Measurements from ENCODE around the gene PRPSAP1.

Gene PRPSAP1

DNA sequence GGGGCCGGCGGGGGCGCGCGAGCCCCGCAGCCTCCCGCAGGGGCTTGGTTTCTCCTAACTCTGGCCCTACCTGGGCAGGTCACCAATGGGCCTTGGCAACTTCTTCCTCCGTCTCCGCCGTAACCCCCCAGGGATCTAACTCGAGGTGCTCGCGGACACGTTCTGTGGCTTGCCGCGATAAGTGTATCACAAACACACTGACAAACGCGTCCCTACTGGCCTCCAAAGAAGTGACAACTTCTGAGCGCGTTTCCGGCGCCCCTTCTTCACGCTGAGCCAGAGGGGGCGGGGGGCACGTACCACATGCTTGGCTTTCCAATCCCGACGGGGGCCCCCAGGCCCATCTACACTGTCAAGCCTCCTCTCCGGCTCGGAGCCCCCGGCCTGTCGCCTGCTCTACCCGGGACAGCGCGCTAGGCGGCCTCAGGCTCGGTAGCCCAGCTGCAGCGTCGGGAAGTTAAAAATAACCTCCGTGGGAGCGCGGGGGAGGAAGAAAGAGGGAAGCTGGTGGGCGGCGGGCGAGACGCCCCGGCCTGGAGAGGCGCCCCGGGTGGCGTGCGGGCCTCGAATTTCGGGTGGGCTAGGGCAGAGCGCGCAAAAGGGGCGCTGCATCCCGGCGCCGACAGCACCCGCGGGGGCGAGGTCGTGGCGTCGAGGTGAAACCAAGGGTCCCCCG lies 30.0 kb upstream of the PRPSAP1 start:
- DNase-seq (ENCODE audit: low read depth): peak; percentile 22

DNA sequence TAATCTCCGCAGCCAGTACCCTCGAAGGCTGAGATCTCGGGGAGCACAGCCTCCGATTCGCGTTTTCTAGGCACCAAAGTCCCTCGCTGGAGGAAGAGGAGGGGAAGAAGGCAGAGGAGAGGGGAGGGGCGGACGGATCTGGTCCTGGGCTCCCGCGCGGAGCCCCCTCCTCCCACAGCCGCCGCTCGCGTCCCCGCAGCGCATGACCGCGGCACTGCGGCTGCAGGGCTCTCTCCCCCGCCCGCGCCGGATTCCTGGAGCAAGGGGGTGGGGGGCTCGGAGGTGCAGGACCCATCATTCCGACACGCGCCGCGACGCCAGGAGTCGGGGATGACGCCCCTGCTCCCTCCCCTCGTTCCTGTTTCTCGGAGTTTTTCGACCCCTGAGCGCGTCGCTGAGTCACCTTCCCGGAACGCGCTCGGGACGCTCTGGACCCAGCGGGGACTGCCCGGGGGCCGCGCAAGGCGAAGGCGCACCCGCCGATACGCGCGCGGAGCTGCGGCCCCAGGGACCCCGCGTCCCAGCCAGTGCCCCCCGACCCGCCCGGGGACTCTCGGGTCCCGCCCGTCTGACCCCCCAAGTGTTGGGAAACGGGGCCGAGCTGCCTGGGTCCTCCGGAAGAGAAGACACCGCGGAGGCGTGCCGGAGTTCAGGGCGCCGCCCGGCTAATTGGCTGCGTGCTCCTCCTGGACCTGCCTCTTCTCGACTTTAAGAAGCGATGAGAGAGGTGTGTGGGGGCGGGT lies 29.3 kb upstream of the PRPSAP1 start:
- peak; percentile 42 for DNase-seq (ENCODE audit: low read depth)

DNA sequence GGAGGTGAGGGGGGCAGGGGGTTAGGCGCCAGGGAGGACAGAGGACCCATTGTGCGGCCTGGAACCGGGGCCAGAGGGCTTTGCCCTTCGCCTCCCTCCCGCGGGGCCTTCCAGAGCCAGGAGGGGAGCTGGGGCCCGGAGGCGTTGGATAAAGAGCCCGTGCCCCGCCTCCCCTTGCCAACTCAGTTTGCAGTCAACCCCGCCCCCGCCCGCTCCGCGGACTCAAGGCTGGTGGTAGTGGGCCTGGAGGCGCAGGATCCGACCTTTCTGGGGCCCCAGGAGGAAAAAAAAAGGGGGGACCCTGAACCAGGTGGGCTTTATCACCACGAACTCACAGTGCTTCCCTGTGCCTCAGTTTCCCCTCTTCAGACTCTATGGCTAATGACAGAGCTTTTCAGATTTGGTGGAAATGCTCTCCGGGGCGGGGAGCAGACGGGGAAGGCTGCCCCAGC lies 28.7 kb upstream of the PRPSAP1 start:
- no peak for DNase-seq (ENCODE audit: low read depth)

DNA sequence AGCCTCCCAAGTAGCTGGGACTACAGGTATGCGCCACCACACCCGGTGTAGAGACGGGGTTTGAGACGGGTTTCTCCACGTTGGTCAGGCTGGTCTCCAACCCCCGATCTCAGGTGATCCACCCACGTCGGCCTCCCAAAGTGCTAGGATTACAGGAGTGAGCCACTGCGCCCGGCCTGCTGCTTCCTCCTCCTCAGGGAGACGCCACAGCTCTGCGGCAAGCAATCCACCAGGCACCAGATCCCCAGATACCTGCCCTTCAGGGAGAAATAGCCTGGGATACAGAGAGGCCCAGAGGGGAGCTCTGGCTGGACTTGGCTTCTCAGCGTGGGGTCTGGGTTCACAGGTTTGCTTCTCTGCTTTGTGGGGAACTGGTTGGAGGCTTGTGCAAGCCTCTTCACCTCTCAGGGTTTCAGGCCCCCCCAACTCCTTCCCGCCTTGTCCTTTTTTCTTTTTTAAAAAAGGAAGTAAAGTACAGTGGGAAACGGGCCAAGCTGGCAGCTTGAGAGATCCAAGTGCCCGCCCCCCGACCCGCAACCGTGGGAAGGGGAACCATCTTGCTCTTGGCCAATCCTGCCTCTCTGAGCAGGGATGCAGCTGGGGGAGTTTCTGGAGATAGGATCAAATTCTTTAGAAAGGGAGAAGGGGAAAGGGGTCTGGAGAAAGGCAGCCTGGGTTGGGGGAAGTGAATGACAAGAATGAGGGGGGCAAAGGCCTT lies 28.1 kb upstream of the PRPSAP1 start:
- no peak for DNase-seq (ENCODE audit: low read depth)

DNA sequence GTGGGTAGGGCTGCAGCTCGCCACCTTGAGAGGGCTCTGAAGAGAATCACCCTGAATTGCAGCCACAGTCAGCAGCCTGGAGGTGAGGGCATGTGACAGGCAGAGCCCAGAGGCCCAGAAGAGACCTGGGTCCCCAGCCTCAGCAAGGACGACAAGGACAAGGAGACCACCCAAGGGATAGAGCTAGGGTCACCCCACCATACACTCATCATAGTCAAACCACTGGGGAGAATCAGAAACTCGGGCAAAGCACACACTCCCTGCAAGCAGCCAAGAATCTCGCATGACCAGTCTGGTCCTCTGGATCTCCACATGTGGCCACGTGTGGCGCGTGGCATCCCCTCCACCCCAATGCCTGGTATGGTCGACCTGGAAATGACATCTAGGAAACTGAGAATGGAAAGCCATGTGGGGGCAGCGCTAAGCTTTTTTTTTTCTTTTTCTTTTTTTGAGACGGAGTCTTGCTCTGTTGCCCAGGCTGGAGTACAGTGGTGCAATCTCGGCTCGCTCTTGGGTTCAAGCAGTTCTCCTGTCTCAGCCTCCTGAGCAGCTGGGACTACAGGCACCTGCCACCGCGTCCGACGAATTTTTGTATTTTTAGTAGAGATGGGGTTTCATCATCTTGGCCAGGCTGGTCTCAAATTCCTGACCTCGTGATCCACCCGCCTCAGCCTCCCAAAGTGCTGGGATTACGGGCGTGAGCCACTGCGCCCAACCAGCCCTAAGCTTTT lies 26.1 kb upstream of the PRPSAP1 start:
- no peak for DNase-seq (ENCODE audit: low read depth)

DNA sequence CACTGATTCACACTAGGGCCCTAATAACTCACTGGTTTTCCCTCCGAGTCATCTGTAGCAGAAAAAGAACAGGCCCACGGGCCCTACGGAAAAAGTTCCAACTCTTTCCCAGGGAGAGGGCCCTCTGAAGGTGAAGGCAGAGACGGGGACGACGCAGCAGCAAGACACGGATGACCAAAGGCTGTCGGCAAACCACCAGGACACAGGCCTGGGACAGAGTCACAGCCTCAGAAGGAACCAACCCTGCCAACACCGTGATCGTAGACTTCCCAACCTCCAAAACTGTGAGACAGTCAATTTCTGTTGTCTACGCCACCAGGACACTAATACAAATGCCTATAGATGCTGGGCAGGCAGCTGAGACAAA lies 25.5 kb upstream of the PRPSAP1 start:
- DNase-seq (ENCODE audit: low read depth): no peak

DNA sequence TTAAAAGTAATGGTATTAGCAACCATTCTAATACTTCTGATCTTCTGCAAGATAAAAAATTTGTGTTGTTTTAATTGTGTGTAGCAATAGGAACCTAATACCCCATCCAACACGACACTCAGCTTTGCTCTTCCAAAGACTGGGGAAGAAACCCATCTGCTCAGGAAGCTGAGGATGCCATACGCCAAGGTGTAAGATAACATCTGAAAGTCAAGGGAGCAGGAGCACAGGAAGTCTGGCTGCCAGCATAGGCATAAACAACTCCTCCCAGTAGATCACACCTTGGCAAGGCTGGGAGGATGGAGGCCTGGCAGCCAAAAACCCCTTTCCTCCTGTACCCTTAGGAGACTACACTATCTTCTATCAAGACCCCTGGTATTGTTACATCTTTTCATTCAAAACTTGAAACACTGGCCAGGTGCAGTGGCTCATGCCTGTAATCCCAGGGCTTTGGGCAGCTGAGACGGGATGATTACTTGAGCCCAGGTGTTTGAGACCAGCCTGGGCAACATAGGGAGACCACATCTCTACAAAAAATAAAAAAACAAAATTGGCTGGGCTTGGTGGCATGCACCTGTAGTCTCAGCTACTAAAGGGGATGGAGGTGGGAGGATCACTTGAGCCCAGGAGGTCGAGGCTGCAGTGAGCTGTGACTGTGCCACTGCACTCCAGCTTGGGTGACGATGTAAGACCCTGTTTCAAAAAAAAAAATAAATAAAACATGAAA lies 25.0 kb upstream of the PRPSAP1 start:
- no peak for DNase-seq (ENCODE audit: low read depth)

DNA sequence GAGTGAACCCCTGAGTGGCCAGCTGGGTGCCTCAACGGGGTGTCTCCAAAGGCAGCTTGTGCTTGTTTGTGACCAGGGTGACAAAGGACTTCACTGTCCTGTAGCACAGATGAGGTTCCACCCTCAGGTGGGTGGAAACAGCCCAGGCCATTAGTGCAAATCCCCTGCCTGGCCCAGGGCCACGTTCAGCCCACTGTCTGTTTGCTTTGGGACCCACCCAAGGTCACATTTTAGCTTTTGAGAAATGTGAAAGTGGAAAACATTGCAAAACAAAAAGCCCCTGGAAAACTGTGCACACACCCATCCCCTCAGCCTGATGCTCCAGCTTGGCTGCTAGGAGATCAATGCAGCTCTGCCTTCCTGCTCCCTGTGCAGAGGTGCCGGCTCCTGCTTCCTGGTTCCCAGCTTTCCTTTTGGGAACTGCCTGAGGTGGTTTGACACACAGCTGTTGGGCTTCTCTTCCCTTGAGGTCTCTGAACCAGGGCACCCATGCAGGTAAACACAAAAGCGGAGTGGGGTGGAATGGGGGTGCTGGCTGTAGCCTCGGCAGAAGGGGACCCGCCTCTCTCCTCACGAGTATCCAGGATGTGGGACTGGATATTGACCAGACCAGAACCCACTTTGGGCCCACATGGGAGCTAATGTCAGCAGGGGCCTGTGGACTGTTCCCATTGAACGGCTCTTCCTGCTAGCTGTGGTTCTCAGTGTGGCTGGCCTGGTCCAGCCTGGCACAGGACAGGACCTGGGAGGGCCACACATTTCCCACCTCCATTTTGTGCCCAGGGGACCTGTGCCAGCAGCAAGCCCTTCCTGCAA lies 22.8 kb upstream of the PRPSAP1 start:
- no peak for DNase-seq (ENCODE audit: low read depth)

DNA sequence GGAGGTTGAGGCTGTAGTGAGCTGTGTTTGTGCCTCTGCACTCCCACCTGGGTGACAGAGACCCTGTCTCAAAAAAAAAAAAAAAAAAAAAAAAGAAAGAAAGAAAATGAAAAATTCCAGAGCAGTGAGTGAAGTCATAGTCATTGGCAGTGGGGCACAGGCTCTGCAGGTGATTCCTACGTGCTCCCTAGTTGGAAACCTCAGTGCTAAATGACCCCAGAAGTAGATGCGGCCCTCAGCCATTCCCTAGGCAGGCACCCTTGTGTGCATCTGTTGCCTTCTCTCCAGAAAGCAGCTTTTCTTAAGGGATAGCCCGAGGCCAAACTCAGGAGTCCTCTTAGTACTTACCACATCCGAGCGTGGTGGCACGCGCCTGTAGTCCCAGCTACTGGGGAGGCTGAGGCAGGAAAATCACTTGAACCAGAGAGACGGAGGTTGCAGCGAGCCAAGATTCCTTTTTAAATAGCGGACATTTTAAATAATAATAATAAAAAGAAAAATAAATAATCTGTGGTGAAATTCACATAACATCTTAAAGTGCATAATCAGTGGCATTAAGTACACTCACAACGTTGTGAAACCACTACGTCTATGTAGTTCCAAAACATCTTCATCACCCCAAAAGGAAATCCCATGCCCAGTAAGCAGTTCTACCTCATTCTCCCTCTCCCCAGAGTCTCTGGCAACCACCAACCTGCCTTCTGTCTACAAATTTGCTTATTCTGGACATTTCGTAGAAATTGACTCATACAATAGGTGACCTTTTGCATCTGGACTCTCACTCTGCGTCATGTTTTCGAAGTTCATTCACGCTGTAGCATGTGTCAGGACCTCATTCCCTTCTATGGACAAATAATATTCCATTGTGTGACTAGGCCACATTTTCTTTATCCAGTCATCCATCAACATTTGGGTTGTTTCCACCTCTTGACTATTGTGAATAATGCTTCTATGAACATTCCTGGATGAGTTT lies 18.2 kb upstream of the PRPSAP1 start:
- DNase-seq (ENCODE audit: low read depth): no peak

DNA sequence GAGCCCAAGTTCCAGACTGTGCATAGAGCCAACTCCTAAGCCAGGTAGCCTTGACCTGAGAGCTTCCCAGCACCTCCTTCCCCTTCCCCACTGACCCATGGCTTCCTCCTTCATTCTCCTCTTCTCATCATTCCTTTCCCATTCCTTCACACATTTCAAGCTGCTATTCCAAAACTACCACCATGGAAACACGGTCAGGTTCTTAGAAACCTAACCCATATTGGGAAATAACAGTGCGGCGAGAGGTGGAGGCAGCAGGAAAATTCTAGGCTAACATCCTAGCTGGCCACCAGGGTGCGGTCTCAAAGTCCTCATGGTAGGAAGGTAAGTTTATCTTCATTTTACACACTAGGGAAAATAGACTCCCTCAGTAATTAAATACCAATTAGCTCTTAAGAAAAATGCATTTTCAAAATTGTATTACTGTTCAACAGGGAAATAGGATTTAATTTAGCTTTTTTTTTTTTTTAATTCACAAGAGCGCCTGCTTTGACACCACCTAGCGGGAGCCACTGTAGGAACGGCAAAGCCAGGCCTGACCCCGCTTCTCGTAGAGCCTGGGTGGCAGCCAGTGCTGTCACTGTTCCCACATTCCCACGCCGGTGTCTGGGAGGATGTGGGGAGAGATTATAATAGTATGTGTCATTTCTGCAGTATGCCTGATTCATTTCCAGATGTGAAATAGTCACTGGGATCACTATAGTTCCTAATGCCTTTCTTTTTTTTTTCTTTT lies 16.7 kb upstream of the PRPSAP1 start:
- DNase-seq (ENCODE audit: low read depth): no peak

DNA sequence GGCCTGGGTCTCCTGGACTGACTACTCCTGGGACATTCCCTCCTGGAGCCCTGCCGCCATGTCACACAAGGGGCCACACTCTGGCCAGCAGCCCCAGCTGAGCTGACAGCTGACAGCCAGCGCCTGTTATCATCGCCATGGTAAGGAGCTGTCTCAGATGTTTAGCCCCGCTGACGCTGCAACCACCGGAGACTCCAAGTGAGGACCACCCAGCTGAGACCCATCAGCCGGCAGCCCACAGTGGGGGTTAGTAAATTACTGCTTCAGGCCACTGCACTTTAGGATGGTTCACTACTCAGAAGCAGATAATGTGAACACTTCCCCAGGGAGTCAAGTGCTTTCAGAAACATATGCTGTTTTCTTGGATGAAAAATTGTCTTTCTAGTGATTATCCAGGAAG lies 16.1 kb upstream of the PRPSAP1 start:
- DNase-seq (ENCODE audit: low read depth): no peak

DNA sequence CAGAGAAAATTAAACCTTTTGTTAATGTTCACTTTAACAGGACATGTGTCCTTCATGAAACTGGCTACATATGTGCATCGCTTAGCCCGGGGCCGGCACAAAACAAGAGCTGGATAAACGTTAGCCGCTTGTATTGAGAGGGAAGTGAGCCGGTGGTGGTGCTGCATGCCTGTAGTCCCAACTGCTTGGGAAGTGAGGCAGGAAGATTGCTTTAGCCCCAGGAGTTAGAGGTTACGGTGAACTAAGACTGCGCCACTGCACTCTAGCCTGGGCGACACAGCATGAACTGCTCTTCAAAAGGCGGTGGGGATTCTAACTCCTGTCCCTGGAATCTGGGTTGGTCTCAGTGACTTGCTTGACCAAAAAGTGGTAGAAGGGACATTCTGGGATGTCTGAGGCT lies 15.7 kb upstream of the PRPSAP1 start:
- no peak for DNase-seq (ENCODE audit: low read depth)

DNA sequence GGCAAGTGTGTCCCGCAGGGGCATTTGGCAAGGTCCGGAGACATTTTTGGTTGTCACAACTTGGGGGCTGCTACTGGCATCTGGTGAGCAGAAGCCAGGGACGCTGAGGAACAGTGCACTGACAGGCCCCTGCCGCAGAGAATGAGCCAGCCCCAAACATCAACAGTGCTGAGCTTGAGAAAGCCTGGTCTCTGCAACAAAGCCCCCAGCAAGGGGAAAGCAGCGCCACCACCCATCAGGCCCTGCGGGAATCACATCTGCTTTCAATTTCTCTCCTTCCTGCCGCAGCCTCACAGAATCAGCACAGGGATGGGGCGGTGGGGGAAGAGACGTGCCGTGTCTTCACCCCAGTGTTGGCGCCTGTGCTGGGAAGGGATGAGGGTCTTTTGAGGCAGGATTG lies 14.8 kb upstream of the PRPSAP1 start:
- DNase-seq (ENCODE audit: low read depth): no peak

DNA sequence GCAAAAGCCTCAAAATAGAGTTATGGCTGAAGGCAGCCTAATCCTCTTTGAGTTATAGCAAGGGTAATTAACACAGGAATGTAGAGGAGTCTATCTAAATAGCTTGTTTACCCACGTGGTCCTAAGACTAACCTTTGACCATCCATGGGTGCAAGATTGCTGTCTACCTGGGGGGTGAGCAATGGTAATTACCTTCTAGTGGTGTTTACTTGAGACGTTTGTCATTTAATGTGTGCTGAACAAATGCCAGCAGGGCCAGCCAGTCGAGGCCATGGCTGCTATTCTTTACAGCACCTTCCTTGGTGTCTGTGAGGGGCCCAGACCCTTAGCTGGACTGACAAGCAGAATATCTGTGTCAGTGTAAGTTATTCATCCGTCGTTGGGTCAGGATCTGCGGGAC lies 13.9 kb upstream of the PRPSAP1 start:
- DNase-seq (ENCODE audit: low read depth): no peak

DNA sequence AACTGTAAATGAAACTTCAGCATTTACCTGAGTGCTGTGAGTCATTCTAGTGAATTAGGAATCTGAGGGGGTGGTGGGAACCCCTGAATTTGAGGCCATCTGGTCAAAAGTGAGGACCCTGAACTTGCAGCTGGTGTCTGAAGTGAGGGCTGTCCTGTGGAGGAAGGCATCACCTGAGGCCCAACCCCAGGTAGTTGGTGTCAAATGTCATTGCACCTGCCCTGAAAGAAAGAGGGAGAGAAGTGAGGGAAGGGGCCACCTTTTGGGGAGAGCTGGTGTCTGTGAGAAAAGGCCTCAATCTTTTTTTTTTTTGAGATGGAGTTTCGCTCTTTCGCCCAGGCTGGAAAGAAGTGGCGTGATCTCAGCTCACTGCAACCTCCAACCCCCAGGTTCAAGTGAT lies 12.5 kb upstream of the PRPSAP1 start:
- no peak for DNase-seq (ENCODE audit: low read depth)

DNA sequence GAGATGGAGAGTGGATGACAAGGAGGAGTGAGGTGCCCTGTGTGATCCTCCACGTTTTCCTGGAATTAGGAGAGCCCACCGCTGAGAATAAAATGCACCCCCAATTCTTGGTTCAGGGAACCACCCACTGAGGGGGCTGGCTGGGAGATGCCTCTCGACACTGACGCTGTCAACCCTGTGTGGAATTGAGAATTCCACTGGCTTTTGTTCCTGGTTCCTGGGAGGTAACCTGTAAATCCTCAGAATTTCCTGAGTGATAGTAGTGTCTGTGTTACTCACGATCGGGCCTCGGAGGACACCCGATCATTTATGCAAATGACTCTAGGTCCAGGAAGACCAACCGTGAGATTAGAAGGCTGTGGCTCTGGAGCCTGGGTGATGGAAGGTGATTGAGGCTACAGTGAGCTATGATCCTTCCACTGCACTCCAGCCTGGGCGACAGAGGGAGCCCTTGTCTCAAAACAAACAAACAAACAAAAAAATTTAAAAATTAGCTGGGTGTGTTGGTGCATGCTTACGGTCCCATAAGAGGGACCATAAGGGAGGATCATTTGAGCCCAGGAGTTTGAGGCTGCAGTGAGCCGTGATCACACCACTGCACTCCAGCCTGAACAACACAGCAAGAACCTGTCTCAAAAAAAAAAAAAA lies 11.7 kb upstream of the PRPSAP1 start:
- no peak for DNase-seq (ENCODE audit: low read depth)

DNA sequence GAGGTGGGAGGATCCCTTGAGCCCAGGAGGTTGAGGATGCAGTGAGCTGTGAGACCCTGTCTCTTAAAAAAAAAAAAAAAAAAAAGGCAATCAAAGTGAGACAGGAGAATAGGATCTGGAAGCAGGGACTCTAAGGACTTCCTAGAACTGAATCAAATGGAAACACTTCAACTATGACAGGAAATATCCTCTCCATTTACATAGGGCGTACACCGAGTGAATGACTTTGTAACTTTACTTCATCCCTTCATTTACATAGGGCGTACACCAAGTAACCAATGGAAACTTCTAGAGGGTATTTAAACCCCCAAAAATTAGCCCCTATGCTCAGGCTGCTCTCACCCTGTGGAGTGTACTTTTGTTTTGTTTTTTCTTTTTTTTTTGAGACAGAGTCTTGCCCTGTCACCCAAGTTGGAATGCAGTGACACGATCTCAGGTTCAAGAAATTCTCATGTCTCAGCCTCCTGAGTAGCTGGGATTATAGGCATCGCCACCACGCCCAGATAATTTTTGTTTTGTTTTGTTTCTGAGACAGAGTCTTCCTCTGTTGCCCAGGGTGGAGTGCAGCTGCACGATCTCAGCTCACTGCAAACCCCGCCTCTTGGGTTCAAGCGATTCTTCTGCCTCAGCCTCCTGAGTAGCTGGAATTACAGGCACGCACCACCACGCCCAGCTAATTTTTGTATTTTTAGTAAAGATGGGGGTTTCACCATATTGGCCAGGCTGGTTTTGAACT lies 9.6 kb upstream of the PRPSAP1 start:
- DNase-seq (ENCODE audit: low read depth): no peak

DNA sequence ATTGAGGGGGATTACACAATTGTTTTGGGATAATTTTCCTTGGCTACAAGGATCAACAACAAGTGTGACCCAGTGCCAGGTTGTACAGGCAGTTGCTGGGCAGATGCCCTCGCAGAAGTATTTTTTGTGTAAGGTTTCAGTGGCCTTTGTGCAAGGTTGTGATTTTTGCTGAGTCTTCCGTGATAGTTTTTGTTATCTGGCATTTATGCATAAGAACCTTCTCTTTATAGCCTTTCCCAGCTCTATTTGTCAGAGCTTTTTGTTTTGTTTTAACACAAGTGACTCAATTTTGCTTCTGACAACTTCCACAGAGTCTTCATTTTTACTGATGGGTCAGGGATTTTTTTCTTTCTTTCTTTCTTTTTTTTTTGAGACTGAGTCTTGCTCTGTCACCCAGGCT lies 6.7 kb upstream of the PRPSAP1 start:
- DNase-seq (ENCODE audit: low read depth): no peak

Data from activated T-cell treated with anti-CD3 and anti-CD28 coated beads for 1 hour (primary cell).